ENCODE measurements around the gene LGALS9.
"Not testable (repeated sequence)": the region's sequence is repeated elsewhere in the genome, so short reads cannot be mapped to it uniquely, and the experiment has no call there.

The LGALS9 gene

DNA sequence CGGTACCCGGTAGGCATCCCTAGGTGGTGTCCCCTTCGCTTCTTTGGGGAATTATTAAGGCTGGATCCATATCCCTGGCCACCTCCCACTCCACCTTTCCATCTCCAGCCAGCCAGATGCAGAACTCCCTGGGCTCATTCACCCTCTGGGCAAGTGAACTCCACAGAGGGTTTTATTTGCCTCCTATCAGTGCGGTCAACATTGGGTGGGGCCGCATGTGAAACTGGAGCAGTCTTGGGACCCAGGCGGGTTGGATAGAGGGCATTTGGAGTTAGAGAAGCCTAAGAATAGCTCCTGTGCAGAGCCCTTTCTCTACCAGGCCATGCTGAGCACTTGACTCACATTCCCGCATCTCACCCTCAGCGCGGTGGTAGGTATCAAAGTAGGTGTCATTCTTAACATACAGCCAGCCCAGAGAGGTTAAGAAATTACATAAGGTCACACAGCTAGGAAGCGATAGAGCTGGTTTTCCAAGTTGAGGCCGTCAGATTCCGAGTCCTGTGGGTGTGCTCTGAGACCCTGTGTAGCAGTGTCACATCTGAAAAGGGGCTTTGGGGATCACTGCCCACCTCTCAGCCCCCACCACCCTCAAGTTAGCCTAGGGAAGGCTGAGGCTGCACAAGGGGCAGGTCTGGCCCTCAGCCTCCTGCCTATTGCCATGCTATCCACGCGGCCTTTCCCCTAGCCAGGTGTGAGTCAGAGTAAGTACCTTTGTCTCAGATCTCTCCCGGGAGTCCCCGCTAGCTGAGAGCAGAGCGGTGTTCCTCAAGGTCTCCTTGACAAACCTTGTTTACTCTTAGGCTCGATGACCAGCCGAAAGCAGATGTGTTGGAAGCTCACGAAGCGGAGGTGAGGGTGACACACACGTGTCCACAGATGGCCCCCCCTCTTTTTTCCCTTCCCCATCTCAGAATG, 26.9 kb upstream of the LGALS9 start:
- no peak for DNase-seq

DNA sequence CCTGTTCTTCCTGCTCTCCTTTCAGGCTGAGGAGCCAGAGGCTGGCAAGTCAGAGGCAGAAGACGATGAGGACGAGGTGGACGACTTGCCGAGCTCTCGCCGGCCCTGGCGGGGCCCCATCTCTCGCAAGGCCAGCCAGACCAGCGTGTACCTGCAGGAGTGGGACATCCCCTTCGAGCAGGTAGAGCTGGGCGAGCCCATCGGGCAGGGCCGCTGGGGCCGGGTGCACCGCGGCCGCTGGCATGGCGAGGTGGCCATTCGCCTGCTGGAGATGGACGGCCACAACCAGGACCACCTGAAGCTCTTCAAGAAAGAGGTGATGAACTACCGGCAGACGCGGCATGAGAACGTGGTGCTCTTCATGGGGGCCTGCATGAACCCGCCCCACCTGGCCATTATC, 25.6 kb upstream of the LGALS9 start:
- DNase-seq: no peak

DNA sequence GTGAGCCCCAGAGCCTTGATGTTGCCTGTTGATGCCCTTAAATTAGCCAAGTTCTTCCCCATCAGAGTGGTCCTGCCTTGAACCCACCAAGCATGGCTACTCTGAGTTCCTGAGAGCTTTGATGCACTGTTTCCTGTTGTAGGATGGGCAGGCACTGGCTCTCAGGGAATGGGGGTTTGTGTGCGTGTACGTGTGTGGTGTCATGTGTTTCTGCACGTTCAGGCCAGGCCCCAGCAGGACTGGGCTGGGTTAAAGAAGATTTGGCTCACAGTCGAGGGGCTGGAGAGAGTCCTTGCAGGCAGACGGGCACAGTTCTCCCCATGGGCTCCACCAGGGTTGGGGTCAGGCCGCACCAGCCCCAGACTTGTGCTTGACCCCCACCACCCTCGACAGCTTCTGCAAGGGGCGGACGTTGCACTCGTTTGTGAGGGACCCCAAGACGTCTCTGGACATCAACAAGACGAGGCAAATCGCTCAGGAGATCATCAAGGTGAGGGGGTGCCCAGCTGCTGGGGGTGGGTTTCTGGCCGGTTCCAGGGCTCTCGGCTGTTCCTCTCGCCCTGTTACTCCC, 23.4 kb upstream of the LGALS9 start:
- no peak for DNase-seq

DNA sequence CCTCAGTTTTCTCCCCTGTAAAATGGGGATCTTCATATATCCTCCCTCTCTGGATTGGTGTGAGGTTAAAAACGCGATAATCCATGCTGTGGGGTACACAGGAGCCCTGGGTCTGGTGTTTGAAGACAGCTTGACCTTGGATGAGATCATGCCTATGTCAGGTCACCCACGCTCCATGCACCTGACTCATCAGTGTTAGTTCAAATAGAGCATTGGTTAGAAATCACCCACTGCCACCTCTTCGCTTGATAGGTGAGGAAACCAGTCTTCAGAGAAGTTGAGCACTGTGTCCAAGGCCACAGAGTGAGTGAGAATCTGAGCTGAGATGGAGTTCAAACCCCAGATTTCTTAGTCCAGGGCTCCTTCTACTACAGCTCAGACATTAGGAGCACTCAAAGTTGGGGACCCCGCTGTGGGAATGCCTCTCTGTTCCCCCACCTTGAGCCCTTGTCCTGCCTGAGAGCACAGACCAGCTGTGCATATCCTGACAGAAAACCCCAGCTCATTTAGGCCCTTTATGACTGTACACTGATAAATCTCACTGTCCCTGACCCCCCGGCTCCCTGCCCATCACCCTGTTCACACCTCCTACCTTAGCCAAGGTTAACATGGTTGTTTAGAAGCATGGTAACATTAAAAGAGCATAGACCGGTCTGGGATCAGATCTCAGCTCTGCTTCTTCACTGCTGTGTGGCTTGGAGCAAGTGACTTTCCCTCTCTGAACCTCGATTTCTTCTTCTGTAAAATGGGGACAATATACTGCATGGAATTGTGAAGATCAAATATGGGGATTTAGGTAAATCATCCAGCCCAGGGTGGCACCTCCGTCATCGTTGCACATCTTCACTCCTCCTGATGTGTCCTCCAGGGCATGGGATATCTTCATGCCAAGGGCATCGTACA, 22.4 kb upstream of the LGALS9 start:
- DNase-seq: no peak

DNA sequence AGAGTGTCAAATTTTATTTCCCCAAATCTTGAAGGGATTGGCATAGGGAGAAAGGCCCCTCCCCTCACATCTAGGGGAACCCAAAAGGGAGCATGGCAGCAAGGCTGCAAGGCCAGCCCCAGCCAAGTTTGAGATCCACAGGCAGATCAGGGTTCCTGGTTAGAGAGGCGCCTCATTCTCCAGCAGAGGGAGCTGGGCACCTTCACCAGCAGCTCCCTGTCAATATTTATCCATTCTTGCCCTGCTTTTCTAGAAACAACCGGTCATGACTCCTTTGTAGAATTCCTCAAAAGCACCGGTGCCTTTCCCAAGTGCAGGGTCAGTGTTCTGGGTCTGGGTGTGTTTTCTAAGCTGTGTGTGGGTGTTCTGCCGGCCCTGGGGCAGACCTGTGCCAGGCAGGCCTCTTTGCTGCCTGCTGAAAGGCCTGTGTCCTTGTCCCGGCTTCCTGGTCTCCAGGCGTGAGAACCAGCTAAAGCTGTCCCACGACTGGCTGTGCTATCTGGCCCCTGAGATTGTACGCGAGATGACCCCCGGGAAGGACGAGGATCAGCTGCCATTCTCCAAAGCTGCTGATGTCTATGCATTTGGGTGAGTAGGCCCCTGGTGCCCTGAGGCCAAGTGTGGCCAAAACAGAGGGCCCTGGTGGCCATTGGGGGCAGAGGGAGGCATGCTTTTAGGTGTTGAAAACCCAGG, 21.2 kb upstream of the LGALS9 start:
- DNase-seq: peak in 1 of 5 experiments; percentile 60

DNA sequence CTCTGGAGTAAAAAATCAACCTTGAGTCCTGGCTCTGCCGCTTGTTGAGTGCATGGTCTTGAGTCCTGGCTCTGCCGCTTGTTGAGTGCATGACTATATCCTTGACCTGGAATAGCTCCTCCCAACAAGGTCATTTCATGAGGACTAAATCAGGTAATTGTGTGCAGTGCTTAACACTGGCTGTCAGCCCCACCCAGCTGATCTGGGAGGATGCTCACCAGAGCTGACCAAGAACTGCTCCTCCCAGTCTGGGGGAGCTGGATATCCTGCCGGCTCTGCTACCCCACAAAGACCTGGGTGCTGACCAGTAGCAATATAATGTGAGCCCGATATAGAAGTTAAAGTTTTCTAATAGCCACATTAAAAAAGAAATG, 20.7 kb upstream of the LGALS9 start:
- DNase-seq: no peak

DNA sequence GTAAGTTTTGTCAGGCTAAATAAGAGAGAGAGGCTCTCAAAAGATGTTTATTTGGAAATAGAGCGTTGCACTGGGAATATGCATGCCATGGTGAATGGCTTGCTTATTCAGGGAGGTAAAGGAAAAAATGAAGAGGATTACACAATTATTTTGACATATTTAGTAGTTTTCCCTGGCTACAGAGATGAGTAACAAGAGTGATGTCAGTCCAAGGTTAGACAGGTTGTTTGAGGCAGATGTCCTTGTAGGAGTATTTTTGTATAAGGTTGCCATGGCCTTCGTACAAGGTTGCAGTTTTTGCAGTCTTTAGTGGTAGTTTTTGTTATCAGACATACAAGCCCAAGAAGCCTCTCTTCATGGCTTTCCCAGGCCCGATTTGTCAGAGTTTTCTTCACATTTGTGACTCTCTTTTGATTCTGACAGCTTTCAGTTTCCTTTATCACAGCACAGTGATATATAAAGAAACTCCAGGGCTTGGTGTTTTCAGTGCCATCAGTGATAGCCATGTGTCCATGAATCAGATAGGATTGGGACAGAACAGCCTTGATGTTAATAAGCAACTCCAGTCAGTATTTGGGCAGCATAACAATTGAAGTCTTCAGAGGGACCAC, 18.7 kb upstream of the LGALS9 start:
- DNase-seq: peak in 1 of 5 experiments; percentile 19

DNA sequence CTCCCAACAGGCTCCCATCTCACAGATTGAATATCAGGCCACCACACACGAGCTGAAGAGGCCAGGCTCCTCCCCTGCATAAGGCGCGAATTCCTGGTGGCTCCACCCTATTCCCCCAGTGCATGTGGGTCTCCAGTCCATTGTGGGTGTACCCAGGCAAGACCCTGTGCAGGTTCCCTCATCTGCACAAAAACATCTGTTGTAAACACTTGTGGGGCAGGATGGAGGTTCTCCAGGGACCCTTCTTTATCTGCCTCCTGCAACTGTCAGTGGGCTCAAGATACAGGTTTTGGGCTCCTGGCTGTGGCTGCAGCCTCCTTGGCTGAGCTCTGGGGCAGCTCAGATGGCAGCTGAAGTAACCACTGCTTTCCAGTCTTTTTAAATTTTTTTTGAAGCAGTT, 17.6 kb upstream of the LGALS9 start:
- no peak for DNase-seq

DNA sequence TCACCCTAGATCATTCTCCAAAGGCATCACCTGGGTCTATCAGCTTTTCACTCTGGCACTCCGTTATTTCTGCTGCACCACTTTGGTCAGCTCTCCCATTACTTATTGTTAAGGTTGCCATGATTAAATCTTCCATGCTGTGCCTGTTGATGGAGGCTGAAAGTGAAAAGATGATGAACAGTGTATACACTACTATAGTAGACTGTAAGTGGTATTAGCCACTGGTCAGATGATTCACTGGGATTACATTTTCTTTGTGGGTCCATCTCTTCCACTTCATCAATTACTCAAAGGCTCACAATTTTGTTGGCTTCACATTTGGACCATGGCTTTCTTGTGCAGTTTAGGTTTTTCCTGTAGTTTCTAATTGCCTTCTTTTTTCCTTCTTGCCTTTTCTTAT, 15.9 kb upstream of the LGALS9 start:
- no peak for DNase-seq

DNA sequence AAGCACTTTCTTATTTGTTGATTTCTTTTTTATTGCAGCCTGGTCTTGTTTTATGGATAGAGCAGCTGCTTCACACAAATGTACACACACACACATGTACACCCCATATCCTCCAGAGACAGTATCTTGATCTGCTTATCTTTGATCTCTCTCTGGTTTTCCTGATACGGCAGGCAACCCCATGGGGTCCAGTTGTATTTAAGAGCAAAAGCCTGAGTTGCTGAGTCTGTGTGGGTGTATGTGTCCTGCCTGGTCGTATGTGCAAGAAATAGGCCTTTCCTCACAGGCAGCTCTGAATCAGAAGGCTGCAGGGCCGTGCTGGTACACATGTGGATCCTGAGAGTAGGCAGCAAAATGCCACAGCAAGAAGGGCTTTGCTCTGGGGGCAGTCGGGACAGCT, 14.6 kb upstream of the LGALS9 start:
- DNase-seq: peak in 1 of 5 experiments; percentile 74

DNA sequence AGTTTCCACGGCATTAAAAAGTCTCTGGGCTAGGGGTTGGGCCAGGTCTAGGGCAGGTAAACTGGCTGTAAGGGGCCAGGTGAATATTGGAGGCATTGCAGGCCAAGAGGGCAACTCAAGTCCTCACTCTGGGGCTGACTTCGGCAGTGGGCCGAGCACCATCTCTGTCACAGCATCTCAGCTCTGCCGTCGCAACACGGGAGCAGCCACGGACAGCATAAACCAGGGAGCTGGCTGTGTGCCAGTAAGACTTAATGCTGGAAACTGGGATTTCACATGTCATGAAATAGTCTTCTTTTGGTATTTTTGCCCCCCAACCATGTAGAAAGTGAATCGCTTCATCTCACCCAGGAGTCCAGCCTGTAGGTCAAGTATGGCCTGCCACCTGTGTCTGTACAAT, 12.6 kb upstream of the LGALS9 start:
- no peak for DNase-seq

DNA sequence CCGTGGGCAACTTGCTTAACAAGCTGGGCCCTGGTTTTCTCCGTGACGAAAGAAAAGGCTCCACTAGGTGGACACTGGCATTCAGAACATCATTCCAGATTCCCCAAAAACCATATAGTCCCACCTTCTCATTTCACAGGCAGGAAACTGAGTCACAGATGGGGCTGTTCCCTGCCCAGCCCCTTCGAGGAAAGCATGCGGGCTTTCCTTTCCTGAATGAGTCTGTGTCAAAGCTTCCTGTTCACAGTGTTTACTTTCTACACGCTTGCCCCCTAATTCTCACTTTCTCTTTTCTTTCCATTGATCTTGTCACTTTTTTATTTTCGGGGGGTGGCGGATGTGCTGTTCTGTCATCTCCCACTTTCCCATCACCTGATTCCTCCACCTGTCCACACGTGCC, 10.3 kb upstream of the LGALS9 start:
- DNase-seq: peak in 1 of 5 experiments; percentile 19

DNA sequence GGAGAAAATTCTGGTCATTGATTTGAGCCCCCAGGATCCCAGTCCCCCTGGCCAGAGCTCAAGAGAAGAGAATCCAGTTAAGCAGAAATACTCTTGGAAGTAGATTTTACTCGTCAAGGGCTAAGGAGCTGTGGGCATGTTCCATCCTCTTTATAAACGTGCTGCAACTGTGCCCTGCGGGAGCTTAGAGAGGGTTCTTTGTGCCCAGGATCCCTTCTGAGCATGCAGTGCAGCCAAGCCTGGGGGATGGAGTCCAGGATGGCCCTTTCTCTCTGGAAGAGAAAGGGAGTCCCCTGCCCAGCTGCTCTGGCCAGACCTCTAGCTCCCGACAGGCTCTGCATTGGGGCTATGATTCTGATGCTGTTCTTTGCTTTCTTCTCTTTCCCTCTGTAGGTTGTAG, 9.5 kb upstream of the LGALS9 start:
- DNase-seq: no peak

DNA sequence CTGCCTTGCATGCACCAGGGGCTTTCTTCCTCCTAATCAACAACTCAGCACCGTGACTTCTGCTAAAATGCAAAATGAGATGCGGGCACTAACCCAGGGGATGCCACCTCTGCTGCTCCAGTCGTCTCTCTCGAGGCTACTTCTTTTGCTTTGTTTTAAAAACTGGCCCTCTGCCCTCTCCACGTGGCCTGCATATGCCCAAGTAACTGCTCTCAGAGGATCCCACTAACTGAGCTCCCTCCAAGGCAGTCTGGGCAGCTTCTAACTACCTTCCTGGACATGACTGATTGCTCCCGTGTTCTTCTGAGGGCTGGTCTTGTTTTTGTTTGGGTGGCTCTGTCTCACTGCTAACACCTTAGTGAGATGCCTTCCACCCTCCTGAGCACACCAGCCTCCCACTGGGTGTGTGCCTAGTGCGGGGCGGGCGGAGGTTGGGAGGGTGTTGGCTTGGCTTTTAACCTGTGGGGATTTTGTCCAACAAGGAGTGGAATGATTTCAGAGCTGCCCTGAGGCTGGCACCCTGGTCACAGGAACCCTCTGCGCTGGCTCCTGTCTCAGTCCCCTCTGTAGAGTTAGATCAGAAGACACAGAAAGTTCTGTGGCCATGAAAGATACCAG, 8.9 kb upstream of the LGALS9 start:
- no peak for DNase-seq

DNA sequence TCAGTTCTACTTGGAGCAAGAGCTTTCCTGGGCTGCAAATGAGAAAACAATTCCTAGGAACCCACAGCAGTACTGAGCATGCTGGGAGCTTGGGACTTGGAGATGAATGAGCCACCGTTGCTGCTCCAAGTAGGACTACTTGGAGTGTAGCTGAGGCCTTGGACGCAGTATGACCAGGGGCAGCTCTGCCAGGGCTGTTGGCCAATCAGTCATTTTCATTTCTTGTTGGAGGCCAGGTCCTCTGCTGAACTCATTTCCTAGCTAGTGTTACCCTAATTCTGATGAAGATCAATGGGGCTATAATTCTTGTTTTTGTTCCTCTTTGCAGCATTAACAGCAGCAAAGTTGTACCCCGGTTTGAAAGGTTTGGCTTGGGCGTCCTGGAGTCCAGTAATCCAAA, 8.0 kb upstream of the LGALS9 start:
- DNase-seq: no peak

DNA sequence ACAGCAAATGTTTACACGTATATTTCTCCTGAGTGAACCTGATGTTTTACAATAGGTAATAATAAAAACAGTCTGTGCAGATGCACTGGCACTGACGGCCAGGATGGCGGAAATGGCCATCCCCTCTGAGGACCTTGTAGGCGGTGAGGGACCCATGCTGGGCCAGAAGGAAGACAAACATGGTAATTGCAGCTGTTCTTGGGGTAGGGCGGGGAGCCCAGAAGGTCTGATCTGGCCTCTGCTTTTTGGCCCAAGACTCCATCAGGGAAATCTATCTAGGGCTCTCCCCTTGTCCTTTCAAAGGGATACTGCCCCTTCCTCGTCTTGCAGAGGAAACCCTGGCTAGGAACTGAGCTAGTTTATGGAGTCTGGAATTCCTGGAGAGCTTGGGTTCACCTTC, 7.4 kb upstream of the LGALS9 start:
- DNase-seq: no peak

DNA sequence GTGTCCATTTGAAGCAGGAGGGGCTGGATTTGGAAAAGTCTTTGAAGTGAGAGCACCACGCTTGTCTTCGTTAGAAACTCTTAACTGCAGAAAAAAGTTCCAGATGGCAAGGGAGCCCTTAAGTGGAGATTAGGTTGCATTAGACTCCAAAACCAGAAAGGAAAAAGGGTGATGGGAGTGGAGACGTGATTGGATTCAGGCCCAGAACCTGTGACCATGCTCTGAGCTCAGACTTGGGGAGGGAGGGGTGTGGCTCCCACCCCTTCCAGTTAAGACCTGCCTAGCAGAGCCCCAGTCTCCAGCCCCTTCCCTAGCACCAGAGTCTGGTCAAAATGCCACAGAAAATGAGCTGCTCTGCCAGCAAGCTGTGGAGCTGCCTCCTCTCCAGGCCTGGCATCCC, 6.4 kb upstream of the LGALS9 start:
- no peak for DNase-seq

DNA sequence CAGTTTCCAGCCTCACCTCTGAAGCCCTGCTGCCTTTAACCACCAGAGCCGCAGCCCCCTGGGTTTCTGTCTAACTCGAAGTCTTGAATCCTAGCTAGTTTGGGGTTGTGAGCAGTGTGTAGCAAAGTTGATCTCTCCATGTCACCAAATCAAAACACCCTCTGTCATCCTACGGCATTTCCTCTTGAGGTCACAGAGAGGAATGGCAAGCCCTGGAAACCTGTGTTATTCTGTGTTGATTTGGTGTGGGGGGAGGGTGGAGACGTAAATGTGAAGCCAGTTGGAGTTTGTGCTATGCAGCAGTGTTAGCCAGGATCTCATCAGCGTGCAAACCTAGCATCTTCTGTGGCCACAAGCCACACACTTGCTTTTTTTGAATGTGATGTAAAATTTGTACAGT, 5.1 kb upstream of the LGALS9 start:
- DNase-seq: no peak

DNA sequence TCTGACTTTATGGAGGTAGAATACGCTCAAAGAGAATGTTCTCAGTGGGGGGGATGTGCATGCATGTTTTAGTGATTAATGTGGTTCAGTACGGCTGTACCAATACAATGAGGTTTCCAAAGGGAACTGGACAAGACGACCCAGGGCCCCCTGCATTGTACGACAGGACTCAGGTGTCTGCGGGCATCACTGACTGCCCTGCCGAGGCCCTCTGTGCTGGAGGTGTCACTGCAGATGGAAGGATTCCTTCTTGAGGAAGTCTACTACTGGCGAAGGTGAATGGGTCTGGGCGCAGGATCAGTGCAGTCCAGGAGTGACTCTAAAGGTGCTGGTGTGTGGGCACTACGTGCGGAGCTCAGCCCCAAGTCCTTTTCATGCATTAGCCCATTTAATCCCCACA, 3.5 kb upstream of the LGALS9 start:
- no peak for DNase-seq

DNA sequence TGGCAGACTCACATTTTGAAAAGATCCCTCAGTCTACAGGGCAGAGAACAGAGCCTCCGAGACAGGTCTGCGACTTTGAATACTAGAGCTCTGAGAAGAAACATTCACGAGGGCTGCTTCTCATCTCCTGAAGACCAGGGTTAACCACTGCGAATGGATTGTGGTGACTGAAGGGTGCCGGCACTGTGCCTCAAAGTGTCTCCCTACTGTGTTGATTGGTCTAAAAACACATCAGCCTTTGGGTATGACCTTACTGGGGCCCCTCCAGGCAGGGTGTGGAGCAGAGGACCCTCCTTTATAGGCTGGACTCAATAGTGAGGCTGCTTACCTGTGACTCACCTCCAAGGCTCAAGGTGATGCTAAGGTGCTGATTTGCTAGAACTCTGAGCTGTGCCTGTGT, 2.6 kb upstream of the LGALS9 start:
- peak in 1 of 5 experiments; percentile 65 for DNase-seq

DNA sequence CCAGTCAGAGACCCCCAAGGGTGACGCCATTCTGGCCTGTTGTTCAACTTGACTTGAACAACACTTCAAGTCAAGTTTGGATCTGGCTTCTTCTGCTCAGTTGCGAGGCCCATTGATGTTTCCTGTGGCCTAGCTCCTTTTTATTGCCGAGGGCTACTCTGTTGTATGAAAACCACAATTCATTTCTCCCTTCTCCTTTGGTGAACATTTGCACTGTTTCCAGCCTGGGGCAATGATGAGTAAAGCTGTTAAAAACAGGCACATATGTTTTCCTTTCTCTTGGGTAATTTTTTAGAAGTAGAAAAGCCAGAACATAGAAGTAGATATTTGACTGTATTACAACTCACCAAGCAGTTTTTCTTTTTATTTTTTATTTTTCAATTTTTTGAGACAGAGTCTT, 1.7 kb upstream of the LGALS9 start:
- DNase-seq: not testable (repeated sequence)

DNA sequence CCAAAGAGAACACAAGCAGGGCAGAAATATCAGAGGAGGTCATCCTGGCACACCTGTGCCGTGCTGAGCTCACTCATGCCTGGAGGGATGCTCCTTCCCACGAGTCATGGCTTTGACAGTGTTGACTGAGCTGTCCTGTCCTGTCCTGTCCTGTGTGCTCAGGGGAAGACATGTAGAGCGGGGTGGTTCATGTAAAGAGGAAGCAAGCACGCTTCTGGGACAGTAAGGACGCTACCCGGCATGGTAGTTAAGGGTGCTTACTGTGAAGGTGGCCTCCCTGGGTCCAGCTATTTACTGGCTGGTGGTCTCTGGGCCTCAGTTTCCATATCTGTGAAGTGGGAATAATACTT, 398 bp downstream of the LGALS9 start:
- peak in 1 of 5 experiments; percentile 39 for DNase-seq

All from T-helper 2 cell (primary cell).